Upper lobe of right lung (tissue), 1 donor: Measurements from ENCODE around the gene EXT2. TPM values are rescaled to one million over a fixed set of nuclear protein-coding genes. Genes with fewer than 3 reads are reported as not detected.

Experiments used
- ATAC-seq: fragments of 200-7000 bp; cut with Tn5 transposase; one replicate; pipeline ENCODE4 v1.9.1; 2020; ENCODE audit warnings: mild to moderate bottlenecking, moderate library complexity
- DNase-seq: peaks from one replicate; pipeline ENCODE4 v3.0.0-alpha.2; 2020
- H3K27ac ChIP-seq: fragments of 200-600 bp; one replicate; pipeline ENCODE4 v1.8.0; 2022
- H3K27me3 ChIP-seq: fragments of 200-600 bp; one replicate; pipeline ENCODE4 v1.8.0; 2022; ENCODE audit warnings: mild to moderate bottlenecking
- H3K36me3 ChIP-seq: fragments of 200-600 bp; one replicate; pipeline ENCODE4 v1.8.0; 2022
- H3K4me1 ChIP-seq: fragments of 200-600 bp; one replicate; pipeline ENCODE4 v1.8.0; 2022
- H3K4me3 ChIP-seq: fragments of 200-600 bp; one replicate; pipeline ENCODE4 v1.8.0; 2022; ENCODE audit warnings: mild to moderate bottlenecking
- H3K9me3 ChIP-seq: fragments of 200-600 bp; one replicate; pipeline ENCODE4 v1.8.0; 2022
- intact Hi-C: fragments of 100-400 bp; cut with DNase I; formaldehyde crosslinking; loops from one replicate; pipeline ENCODE4 v1.11.0; 2022
- total RNA-seq: library from RNA; stranded (reverse); fragmentation: NEBNext Ultra II Directional; extraction: Animal tissue kit (Norgen Biotek cat#: 25700); gene quantifications from one replicate; pipeline ENCODE4 v1.2.1, GENCODE V29; 2021
- TF ChIP-seq, protein P1 (sequence below): fragments of 200-600 bp; IDR thresholded peaks from one replicate; pipeline ENCODE4 v1.8.0; 2022; ENCODE audit warnings: antibody characterized with exemption
- donor health status: DM: no; HTN: yes; CAD: no; lungs with severe emphysema.

Gene EXT2
- total RNA-seq, 1 donor from 2014 or later: 61.2 TPM

DNA sequence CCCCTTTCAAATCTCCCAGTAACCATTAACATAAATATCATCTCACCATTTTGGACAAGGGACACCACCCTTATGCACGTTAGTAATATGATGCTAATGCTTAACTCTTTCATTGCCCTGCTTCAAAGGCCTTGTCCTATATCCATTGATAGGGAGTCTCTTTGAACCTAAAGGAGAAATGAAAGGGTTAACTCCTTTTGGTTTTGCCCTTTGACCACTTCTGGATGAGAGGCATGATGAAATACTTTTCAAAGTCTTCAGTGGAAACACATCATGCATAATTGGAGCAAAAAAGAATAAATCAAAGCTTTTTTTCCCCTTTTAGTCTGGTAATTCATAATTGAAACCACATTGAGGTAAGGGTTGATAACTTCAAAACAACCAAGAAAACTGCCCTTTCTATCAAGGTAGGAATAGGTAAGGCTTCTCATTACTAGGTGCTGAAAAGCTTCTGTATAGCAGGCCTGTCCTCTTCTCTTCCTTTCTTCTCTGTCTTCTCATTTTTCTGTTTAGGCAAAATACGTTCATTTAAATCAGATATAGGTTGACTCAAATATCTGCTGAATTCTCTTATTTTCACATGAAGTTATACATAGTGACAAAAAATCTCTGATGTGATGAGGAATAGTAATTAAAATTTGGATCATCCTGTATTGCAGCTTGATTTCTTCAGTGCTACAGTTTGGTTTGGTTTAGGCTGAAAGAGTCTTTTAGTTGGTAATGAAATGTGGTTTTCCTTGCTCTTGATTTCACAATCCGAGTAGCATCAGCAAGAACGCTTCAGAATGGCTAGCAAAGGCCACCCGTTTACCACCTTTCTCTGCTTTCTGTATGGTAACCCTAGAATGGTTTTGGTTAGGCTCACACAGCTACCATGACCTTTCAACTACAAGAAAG lies 94.8 kb downstream of the EXT2 start:
- H3K27ac ChIP-seq: no peak overlapping the region
- intact Hi-C loops: no loop called here
- ATAC-seq (no peak), DNase-seq (no peak)
- H3K4me1 ChIP-seq: no peaks in the 10 kb centered on the region
- no peaks in the 10 kb centered on the region for H3K27me3 ChIP-seq
- no peaks in the 10 kb centered on the region for H3K36me3 ChIP-seq
- TF ChIP-seq, protein P1, sequence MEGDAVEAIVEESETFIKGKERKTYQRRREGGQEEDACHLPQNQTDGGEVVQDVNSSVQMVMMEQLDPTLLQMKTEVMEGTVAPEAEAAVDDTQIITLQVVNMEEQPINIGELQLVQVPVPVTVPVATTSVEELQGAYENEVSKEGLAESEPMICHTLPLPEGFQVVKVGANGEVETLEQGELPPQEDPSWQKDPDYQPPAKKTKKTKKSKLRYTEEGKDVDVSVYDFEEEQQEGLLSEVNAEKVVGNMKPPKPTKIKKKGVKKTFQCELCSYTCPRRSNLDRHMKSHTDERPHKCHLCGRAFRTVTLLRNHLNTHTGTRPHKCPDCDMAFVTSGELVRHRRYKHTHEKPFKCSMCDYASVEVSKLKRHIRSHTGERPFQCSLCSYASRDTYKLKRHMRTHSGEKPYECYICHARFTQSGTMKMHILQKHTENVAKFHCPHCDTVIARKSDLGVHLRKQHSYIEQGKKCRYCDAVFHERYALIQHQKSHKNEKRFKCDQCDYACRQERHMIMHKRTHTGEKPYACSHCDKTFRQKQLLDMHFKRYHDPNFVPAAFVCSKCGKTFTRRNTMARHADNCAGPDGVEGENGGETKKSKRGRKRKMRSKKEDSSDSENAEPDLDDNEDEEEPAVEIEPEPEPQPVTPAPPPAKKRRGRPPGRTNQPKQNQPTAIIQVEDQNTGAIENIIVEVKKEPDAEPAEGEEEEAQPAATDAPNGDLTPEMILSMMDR: no peak
- peaks cover 13% of the 10 kb centered on the region for H3K9me3 ChIP-seq
- no peak overlapping the region for H3K4me3 ChIP-seq

DNA sequence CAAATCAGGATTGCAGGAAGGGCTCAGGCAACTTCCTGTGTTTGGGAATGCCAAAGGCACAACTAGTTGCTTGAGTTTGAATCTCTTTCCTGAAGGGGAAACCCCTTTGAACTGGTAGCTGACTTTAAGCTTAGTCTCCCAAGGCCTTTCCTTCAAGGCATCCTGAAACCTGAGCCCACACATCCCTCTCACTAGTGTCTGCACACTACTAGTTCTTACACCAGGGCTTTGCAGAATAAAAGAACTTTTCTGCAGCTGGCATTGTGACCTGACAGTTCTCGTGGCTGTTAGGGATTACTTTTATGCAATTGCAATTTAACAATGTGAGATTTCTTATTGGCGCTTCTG lies 95.4 kb downstream of the EXT2 start:
- intact Hi-C loops: no loop called here
- H3K9me3 ChIP-seq: peaks cover 13% of the 10 kb centered on the region
- no peak overlapping the region for H3K4me3 ChIP-seq
- no peaks in the 10 kb centered on the region for H3K27me3 ChIP-seq
- no peaks in the 10 kb centered on the region for H3K4me1 ChIP-seq
- TF ChIP-seq, protein P1: no peak
- ATAC-seq (no peak), DNase-seq (no peak)
- no peaks in the 10 kb centered on the region for H3K36me3 ChIP-seq
- H3K27ac ChIP-seq: no peak overlapping the region

DNA sequence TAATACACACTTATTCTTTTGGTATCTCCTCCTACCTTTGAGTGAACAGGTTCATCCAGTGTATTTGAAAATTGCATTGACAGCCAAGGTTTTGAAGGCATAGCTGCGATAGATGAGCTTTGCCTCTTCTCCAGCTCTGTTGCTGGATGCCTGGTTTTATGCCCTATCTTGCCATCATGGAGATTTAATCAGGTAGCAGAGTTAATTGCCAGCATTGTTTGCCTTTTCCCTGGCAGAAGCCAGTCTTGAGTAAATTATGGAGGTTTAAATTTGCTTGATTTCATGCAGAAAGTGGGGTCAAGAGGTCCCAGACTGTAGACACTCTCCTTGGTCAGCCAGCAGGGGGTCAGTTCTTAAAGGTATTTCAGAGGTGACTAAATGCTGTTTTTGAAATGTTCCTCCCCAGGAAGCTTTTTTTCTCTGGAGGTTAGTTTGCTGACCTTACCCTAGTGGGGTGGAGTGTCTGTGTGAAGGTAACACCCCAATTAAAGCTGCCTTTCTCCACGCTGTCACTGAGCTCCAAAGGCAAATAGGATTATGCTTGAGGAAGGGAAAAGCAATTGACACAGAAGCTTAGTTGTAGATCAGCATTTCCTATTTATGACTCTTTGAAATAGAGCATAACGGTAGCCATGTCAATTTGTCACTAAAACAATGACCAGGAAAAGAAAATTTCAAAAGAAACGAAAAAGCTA lies 96.0 kb downstream of the EXT2 start:
- H3K4me3 ChIP-seq: no peak overlapping the region
- H3K9me3 ChIP-seq: peaks cover 13% of the 10 kb centered on the region
- DNase-seq (no peak), ATAC-seq (no peak)
- H3K4me1 ChIP-seq: no peaks in the 10 kb centered on the region
- intact Hi-C loops: no loop called here
- H3K27me3 ChIP-seq: no peaks in the 10 kb centered on the region
- TF ChIP-seq, protein P1: no peak
- H3K27ac ChIP-seq: no peak overlapping the region
- no peaks in the 10 kb centered on the region for H3K36me3 ChIP-seq

DNA sequence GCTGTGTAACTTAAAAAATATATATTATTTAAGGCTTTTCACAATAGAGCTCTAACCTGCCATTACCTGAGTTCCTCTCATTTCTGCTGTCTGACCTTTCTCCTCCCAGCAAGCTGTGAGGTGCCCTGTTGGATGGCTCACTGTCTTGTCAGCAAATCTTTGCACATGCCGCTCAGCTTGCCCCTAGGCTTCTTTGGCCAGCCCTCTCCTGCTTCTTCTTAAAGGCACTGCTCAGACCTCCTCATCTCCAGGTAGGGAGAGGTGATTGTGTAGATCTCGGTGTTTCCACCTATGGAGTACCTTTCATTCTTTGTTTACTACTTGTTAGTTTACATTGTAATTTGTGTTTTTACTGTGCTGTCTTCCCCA lies 96.5 kb downstream of the EXT2 start:
- Histone ChIP-seq H3K9me3 (peaks cover 13% of the 10 kb centered on the region), H3K36me3 (no peaks in the 10 kb centered on the region), H3K27ac (no peak overlapping the region), H3K4me1 (no peaks in the 10 kb centered on the region), H3K4me3 (no peak overlapping the region), H3K27me3 (no peaks in the 10 kb centered on the region)
- TF ChIP-seq, protein P1: no peak
- intact Hi-C loops: no loop called here
- ATAC-seq (no peak), DNase-seq (no peak)

DNA sequence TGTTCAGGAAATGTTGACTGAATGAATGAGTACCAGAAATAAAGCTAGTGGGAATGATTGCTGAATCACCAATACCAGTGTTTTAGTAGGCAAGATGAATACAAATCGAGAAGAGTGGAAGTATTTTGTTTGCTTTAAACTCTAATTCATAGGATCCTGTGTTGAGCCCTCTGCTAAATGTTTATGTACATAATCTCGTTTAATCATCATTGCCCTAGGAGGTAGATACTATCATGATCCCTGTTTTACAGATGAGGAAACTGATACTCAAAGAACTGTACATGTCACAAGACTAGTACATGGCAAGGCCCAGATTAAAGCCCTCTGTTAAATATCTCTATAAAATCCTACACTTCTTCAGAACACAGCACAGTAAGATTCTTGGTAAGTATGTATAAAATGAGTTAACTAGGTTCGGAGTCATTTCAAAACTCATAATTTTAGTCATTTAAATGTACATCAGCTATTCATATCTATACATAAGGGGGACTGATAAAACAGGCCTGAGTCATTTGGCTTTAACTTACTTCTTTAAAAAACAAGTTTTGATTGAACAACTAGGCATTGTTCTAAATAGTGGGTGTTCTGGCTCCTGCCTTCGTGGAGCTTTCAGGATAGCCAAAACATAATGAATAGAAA lies 97.1 kb downstream of the EXT2 start:
- no peak overlapping the region for H3K4me3 ChIP-seq
- ATAC-seq: no peak
- H3K36me3 ChIP-seq: no peaks in the 10 kb centered on the region
- no peak overlapping the region for H3K27ac ChIP-seq
- DNase-seq: no peak
- H3K4me1 ChIP-seq: no peaks in the 10 kb centered on the region
- H3K27me3 ChIP-seq: no peaks in the 10 kb centered on the region
- peaks cover 13% of the 10 kb centered on the region for H3K9me3 ChIP-seq
- intact Hi-C loops: no loop called here
- TF ChIP-seq, protein P1: no peak
